Measurements from ENCODE around the gene GPR25. TPM values are rescaled to one million over a fixed set of nuclear protein-coding genes. Genes with fewer than 3 reads are reported as not detected.

Gene GPR25
- total and polyA plus RNA-seq, 10 of the 15 experiments (the other 5 are each of a cell fraction or from before 2014, with no cell fraction given) = not detected

DNA sequence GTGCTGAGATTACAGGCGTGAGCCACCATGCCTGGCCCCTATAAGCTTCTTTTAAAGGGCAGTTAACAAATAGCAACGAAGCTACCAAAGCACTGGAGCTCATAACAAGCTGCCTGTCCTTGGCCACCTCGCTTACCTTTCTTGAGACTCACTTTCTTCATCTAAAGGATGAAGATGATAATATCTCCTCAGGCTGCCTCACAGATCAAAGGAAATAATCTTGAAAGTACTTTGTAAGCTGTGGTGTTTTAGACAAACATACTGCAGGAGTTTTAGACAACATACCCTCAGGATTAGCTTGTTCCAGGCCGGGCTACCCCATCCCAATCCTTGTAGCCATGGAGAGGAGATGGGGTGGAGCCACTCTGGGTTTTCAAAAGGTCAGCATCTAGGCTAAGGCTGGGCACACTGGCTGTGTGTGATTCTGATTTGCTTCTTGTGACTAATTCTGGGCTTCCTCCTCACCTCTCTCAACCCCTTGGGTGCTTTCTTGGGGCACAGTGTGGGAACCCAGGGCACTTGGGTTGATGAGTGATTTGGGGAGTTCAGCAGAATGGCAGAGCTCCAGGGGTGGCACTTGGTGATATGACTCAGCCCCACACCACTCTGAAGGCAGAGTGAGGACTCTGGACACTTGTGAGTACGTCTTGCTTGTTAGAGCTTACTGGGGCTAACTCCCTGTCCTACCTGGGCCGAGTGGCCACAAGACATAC, 5.2 kb downstream of the GPR25 start (continued):
- TF ChIP-seq, protein P1, sequence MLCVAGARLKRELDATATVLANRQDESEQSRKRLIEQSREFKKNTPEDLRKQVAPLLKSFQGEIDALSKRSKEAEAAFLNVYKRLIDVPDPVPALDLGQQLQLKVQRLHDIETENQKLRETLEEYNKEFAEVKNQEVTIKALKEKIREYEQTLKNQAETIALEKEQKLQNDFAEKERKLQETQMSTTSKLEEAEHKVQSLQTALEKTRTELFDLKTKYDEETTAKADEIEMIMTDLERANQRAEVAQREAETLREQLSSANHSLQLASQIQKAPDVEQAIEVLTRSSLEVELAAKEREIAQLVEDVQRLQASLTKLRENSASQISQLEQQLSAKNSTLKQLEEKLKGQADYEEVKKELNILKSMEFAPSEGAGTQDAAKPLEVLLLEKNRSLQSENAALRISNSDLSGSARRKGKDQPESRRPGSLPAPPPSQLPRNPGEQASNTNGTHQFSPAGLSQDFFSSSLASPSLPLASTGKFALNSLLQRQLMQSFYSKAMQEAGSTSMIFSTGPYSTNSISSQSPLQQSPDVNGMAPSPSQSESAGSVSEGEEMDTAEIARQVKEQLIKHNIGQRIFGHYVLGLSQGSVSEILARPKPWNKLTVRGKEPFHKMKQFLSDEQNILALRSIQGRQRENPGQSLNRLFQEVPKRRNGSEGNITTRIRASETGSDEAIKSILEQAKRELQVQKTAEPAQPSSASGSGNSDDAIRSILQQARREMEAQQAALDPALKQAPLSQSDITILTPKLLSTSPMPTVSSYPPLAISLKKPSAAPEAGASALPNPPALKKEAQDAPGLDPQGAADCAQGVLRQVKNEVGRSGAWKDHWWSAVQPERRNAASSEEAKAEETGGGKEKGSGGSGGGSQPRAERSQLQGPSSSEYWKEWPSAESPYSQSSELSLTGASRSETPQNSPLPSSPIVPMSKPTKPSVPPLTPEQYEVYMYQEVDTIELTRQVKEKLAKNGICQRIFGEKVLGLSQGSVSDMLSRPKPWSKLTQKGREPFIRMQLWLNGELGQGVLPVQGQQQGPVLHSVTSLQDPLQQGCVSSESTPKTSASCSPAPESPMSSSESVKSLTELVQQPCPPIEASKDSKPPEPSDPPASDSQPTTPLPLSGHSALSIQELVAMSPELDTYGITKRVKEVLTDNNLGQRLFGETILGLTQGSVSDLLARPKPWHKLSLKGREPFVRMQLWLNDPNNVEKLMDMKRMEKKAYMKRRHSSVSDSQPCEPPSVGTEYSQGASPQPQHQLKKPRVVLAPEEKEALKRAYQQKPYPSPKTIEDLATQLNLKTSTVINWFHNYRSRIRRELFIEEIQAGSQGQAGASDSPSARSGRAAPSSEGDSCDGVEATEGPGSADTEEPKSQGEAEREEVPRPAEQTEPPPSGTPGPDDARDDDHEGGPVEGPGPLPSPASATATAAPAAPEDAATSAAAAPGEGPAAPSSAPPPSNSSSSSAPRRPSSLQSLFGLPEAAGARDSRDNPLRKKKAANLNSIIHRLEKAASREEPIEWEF (IDR thresholded peaks at IDR 0.05; ENCODE audit: insufficient replicate concordance, low read depth, low read length) = no peak
- TF ChIP-seq, protein P2, sequence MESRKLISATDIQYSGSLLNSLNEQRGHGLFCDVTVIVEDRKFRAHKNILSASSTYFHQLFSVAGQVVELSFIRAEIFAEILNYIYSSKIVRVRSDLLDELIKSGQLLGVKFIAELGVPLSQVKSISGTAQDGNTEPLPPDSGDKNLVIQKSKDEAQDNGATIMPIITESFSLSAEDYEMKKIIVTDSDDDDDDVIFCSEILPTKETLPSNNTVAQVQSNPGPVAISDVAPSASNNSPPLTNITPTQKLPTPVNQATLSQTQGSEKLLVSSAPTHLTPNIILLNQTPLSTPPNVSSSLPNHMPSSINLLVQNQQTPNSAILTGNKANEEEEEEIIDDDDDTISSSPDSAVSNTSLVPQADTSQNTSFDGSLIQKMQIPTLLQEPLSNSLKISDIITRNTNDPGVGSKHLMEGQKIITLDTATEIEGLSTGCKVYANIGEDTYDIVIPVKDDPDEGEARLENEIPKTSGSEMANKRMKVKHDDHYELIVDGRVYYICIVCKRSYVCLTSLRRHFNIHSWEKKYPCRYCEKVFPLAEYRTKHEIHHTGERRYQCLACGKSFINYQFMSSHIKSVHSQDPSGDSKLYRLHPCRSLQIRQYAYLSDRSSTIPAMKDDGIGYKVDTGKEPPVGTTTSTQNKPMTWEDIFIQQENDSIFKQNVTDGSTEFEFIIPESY (IDR thresholded peaks at IDR 0.05) = no peak
- peak; percentile 58; the same call in 1 of the 2 replicates for TF ChIP-seq NFIC (IDR thresholded peaks at IDR 0.05; ENCODE audit: low read depth, low read length)
- peak; percentile 72 for TF ChIP-seq TCF12 (IDR thresholded peaks at IDR 0.05; ENCODE audit: low read depth, low read length)
- peak; percentile 94 for TF ChIP-seq JUNB (IDR thresholded peaks at IDR 0.05)
- TF ChIP-seq, protein P3, sequence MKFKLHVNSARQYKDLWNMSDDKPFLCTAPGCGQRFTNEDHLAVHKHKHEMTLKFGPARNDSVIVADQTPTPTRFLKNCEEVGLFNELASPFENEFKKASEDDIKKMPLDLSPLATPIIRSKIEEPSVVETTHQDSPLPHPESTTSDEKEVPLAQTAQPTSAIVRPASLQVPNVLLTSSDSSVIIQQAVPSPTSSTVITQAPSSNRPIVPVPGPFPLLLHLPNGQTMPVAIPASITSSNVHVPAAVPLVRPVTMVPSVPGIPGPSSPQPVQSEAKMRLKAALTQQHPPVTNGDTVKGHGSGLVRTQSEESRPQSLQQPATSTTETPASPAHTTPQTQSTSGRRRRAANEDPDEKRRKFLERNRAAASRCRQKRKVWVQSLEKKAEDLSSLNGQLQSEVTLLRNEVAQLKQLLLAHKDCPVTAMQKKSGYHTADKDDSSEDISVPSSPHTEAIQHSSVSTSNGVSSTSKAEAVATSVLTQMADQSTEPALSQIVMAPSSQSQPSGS (IDR thresholded peaks at IDR 0.05; ENCODE audit: low read length) = peak; percentile 51; the same call in 1 of the 2 replicates
- TF ChIP-seq SRF (IDR thresholded peaks at IDR 0.05; ENCODE audit: low read depth in 2 of 2, low read length in 2 of 2) = peak in 1 of 2 experiments; percentile 47; a peak in 1 of 4 replicates
- peak; percentile 77 for TF ChIP-seq MTA2 (IDR thresholded peaks at IDR 0.05; ENCODE audit: low read depth)
- TF ChIP-seq RUNX3 (IDR thresholded peaks at IDR 0.05; ENCODE audit: low read length) = peak; percentile 78
- peak; percentile 82; the same call in 1 of the 2 replicates for TF ChIP-seq BCL11A (IDR thresholded peaks at IDR 0.05; ENCODE audit: low read depth, low read length)
- no peak for TF ChIP-seq NBN (IDR thresholded peaks at IDR 0.05)
- peak; percentile 70 to 84 for TF ChIP-seq IKZF2 (IDR thresholded peaks at IDR 0.05)
- peak; percentile 53; the same call in 1 of the 2 replicates for TF ChIP-seq JUND (IDR thresholded peaks at IDR 0.05; ENCODE audit: low read depth, low read length)
- TF ChIP-seq, protein P4, sequence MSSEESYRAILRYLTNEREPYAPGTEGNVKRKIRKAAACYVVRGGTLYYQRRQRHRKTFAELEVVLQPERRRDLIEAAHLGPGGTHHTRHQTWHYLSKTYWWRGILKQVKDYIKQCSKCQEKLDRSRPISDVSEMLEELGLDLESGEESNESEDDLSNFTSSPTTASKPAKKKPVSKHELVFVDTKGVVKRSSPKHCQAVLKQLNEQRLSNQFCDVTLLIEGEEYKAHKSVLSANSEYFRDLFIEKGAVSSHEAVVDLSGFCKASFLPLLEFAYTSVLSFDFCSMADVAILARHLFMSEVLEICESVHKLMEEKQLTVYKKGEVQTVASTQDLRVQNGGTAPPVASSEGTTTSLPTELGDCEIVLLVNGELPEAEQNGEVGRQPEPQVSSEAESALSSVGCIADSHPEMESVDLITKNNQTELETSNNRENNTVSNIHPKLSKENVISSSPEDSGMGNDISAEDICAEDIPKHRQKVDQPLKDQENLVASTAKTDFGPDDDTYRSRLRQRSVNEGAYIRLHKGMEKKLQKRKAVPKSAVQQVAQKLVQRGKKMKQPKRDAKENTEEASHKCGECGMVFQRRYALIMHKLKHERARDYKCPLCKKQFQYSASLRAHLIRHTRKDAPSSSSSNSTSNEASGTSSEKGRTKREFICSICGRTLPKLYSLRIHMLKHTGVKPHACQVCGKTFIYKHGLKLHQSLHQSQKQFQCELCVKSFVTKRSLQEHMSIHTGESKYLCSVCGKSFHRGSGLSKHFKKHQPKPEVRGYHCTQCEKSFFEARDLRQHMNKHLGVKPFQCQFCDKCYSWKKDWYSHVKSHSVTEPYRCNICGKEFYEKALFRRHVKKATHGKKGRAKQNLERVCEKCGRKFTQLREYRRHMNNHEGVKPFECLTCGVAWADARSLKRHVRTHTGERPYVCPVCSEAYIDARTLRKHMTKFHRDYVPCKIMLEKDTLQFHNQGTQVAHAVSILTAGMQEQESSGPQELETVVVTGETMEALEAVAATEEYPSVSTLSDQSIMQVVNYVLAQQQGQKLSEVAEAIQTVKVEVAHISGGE (CRISPR knock-in tag; IDR thresholded peaks at IDR 0.05) = no peak
